ENCODE results near the gene ARPP21.

ARPP21 gene

DNA sequence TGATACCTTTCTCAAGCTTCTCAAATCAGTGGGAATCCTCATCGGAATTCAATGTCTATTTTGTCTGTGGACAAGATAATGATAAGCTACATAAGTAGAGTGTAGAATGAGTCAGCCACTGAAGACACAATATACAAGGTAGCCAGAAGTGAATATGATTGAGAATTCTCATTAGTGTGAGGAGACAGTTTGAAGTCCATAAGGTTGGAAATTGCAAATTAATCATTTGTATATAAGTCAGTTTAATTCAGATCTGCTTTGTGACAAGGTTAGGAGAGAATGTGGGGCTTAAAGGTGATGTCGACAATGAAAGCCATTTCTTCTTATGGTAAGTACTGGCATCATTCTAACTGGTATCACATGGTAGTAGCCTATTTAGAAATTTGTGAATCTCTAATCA, 4.2 kb downstream of the ARPP21 start:
- POLR2A ChIA-PET: no interaction called here
- TF ChIP-seq ZNF24 (tag by site-specific recombination; IDR thresholded peaks at IDR 0.05): no peak
- no peak for TF ChIP-seq ZNF121 (tag by site-specific recombination; IDR thresholded peaks at IDR 0.05)
- TF ChIP-seq REPIN1 (tag by site-specific recombination; IDR thresholded peaks at IDR 0.05; ENCODE audit: low read depth): no peak
- TF ChIP-seq, protein P1, sequence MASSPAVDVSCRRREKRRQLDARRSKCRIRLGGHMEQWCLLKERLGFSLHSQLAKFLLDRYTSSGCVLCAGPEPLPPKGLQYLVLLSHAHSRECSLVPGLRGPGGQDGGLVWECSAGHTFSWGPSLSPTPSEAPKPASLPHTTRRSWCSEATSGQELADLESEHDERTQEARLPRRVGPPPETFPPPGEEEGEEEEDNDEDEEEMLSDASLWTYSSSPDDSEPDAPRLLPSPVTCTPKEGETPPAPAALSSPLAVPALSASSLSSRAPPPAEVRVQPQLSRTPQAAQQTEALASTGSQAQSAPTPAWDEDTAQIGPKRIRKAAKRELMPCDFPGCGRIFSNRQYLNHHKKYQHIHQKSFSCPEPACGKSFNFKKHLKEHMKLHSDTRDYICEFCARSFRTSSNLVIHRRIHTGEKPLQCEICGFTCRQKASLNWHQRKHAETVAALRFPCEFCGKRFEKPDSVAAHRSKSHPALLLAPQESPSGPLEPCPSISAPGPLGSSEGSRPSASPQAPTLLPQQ (tag by site-specific recombination; IDR thresholded peaks at IDR 0.05): no peak
- no peak for TF ChIP-seq ZNF785 (tag by site-specific recombination; IDR thresholded peaks at IDR 0.05)
- no peak for TF ChIP-seq SETDB1 (IDR thresholded peaks at IDR 0.05; ENCODE audit: insufficient read length, low read length)
- CTCF ChIA-PET: no interaction called here
- no peaks in the 10 kb centered on the region for H3K36me3 ChIP-seq (ENCODE audit: control insufficient read depth in 2 of 2, insufficient read depth in 1 of 2, low read length in 2 of 2)
- H3K9me3 ChIP-seq (ENCODE audit: control insufficient read depth, insufficient read depth, low read depth, low read length): no peaks in the 10 kb centered on the region
- no peaks in the 10 kb centered on the region for H3K4me1 ChIP-seq (ENCODE audit: control insufficient read depth, insufficient read depth, low read length)
- H3K4me3 ChIP-seq (ENCODE audit: low read depth, low read length): no peak overlapping the region
- no peak overlapping the region for H3K27ac ChIP-seq (ENCODE audit: extremely low read depth, low read depth, low read length)

DNA sequence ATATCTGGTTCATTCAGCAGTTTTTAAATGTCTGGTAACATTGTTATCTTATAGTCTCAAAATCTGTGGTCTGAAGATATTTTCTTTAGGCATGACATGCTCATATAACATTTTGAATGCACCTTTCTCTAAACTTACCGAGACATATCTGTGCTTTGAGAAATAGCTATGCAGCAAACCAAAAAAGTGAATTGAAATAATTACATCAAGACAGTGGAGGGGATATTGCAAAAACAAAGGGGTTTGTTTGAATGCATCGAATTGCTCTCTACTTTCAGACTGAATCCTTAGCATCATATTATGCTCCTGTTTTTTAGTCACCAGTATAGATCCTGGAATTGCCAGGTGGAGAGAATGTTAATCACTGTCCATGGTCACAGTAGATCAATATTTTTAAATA, 5.1 kb downstream of the ARPP21 start:
- ChIA-PET POLR2A (no interaction called here), CTCF (interaction anchor here (0.6 to 0.7 kb wide), 2 partner anchors 76 to 210 kb away, joined by 3 to 6 read pairs; no protein-coding TSS in a partner anchor)
- TF ChIP-seq YY1 (tag by site-specific recombination; IDR thresholded peaks at IDR 0.05) (no peak), ZNF174 (tag by site-specific recombination; IDR thresholded peaks at IDR 0.05) (no peak), ZNF221 (tag by site-specific recombination; IDR thresholded peaks at IDR 0.05; ENCODE audit: borderline replicate concordance) (no peak), ZBTB21 (tag by site-specific recombination; IDR thresholded peaks at IDR 0.05) (no peak), ZNF354C (tag by site-specific recombination; IDR thresholded peaks at IDR 0.05; ENCODE audit: borderline replicate concordance, low read depth) (no peak)
- Histone ChIP-seq H3K9me3 (ENCODE audit: control insufficient read depth, insufficient read depth, low read depth, low read length) (no peaks in the 10 kb centered on the region), H3K27ac (ENCODE audit: extremely low read depth, low read depth, low read length) (no peak overlapping the region), H3K4me3 (ENCODE audit: low read depth, low read length) (no peak overlapping the region), H3K36me3 (ENCODE audit: control insufficient read depth in 2 of 2, insufficient read depth in 1 of 2, low read length in 2 of 2) (no peaks in the 10 kb centered on the region), H3K4me1 (ENCODE audit: control insufficient read depth, insufficient read depth, low read length) (no peaks in the 10 kb centered on the region)

DNA sequence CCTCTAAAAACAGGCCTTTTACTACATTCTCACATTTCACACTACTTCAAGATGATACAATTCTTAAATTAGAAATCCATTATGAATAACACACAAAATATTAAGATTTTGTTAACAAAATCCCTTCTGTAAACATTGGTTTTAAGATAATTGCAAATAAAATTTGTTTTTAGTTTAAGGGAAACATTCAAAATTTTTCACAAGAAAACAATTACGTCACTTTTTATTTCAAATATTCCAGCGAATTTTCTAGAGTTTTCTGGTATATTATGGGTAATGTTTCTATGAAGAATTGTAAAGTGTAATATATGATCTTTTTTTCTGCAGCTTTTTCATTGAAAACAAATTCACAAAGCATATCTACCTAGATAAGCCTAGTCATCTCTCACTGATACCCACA, 5.9 kb downstream of the ARPP21 start:
- no peaks in the 10 kb centered on the region for H3K4me1 ChIP-seq (ENCODE audit: control insufficient read depth, insufficient read depth, low read length)
- H3K9me3 ChIP-seq (ENCODE audit: control insufficient read depth, insufficient read depth, low read depth, low read length): no peaks in the 10 kb centered on the region
- no peak overlapping the region for H3K27ac ChIP-seq (ENCODE audit: extremely low read depth, low read depth, low read length)
- TF ChIP-seq ZNF837 (tag by site-specific recombination; IDR thresholded peaks at IDR 0.05): no peak
- TF ChIP-seq ZFP3 (tag by site-specific recombination; IDR thresholded peaks at IDR 0.05; ENCODE audit: low read depth): no peak
- no peak for TF ChIP-seq ZNF664 (tag by site-specific recombination; IDR thresholded peaks at IDR 0.05)
- no peak for TF ChIP-seq ZNF175 (tag by site-specific recombination; IDR thresholded peaks at IDR 0.05)
- no peak for TF ChIP-seq ZNF514 (tag by site-specific recombination; IDR thresholded peaks at IDR 0.05)
- TF ChIP-seq, protein P2, sequence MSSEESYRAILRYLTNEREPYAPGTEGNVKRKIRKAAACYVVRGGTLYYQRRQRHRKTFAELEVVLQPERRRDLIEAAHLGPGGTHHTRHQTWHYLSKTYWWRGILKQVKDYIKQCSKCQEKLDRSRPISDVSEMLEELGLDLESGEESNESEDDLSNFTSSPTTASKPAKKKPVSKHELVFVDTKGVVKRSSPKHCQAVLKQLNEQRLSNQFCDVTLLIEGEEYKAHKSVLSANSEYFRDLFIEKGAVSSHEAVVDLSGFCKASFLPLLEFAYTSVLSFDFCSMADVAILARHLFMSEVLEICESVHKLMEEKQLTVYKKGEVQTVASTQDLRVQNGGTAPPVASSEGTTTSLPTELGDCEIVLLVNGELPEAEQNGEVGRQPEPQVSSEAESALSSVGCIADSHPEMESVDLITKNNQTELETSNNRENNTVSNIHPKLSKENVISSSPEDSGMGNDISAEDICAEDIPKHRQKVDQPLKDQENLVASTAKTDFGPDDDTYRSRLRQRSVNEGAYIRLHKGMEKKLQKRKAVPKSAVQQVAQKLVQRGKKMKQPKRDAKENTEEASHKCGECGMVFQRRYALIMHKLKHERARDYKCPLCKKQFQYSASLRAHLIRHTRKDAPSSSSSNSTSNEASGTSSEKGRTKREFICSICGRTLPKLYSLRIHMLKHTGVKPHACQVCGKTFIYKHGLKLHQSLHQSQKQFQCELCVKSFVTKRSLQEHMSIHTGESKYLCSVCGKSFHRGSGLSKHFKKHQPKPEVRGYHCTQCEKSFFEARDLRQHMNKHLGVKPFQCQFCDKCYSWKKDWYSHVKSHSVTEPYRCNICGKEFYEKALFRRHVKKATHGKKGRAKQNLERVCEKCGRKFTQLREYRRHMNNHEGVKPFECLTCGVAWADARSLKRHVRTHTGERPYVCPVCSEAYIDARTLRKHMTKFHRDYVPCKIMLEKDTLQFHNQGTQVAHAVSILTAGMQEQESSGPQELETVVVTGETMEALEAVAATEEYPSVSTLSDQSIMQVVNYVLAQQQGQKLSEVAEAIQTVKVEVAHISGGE (tag by site-specific recombination; conservative IDR thresholded peaks at IDR 0.05; ENCODE audit: low read depth): no peak
- TF ChIP-seq, protein P3, sequence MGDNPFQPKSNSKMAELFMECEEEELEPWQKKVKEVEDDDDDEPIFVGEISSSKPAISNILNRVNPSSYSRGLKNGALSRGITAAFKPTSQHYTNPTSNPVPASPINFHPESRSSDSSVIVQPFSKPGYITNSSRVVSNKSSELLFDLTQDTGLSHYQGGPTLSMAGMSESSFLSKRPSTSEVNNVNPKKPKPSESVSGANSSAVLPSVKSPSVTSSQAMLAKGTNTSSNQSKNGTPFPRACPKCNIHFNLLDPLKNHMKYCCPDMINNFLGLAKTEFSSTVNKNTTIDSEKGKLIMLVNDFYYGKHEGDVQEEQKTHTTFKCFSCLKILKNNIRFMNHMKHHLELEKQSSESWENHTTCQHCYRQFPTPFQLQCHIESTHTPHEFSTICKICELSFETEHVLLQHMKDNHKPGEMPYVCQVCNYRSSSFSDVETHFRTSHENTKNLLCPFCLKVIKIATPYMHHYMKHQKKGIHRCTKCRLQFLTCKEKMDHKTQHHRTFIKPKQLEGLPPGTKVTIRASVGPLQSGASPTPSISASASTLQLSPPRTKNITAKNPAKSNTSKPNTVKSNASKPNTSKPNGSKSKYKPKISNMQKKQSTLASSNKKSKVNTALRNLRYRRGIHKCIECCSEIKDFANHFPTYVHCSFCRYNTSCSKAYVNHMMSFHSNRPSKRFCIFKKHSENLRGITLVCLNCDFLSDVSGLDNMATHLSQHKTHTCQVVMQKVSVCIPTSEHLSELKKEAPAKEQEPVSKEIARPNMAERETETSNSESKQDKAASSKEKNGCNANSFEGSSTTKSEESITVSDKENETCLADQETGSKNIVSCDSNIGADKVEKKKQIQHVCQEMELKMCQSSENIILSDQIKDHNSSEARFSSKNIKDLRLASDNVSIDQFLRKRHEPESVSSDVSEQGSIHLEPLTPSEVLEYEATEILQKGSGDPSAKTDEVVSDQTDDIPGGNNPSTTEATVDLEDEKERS (tag by site-specific recombination; IDR thresholded peaks at IDR 0.05): no peak
- no peak for TF ChIP-seq ZFP41 (tag by site-specific recombination; IDR thresholded peaks at IDR 0.05; ENCODE audit: borderline replicate concordance)
- TF ChIP-seq GLIS1 (tag by site-specific recombination; IDR thresholded peaks at IDR 0.05): no peak
- TF ChIP-seq ZNF610 (tag by site-specific recombination; IDR thresholded peaks at IDR 0.05; ENCODE audit: borderline replicate concordance): no peak
- TF ChIP-seq, protein P4, sequence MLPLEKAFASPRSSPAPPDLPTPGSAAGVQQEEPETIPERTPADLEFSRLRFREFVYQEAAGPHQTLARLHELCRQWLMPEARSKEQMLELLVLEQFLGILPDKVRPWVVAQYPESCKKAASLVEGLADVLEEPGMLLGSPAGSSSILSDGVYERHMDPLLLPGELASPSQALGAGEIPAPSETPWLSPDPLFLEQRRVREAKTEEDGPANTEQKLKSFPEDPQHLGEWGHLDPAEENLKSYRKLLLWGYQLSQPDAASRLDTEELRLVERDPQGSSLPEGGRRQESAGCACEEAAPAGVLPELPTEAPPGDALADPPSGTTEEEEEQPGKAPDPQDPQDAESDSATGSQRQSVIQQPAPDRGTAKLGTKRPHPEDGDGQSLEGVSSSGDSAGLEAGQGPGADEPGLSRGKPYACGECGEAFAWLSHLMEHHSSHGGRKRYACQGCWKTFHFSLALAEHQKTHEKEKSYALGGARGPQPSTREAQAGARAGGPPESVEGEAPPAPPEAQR (tag by site-specific recombination; IDR thresholded peaks at IDR 0.05): no peak
- TF ChIP-seq ZBTB8A (tag by site-specific recombination; IDR thresholded peaks at IDR 0.05): no peak
- no peak overlapping the region for H3K4me3 ChIP-seq (ENCODE audit: low read depth, low read length)
- CTCF ChIA-PET: no interaction called here
- no peaks in the 10 kb centered on the region for H3K36me3 ChIP-seq (ENCODE audit: control insufficient read depth in 2 of 2, insufficient read depth in 1 of 2, low read length in 2 of 2)
- POLR2A ChIA-PET: no interaction called here
